Fibroblast of lung (primary cell): ENCODE data around the gene NR1H4. TPM values are rescaled to one million over a fixed set of nuclear protein-coding genes. Genes with fewer than 3 reads are reported as not detected.
"Not testable (repeated sequence)": the region's sequence is repeated elsewhere in the genome, so short reads cannot be mapped to it uniquely, and the experiment has no call there.

Experiments
- DNase-seq, 2 donors: peaks; one replicate each; pipeline versions ENCODE4 v3.0.0 to v3.0.0-alpha.2; 2010; ENCODE audit warnings: low read depth in 2 of 2
- H2AFZ ChIP-seq: 2 replicates; pipeline ENCODE4 v1.5.1; 2012; ENCODE audit warnings: low read length, control low read depth, inconsistent platforms
- H3K27ac ChIP-seq: 2 replicates; pipeline ENCODE4 v1.5.1; 2011; ENCODE audit warnings: low read length, control low read depth; ENCODE audit not compliant: insufficient read depth
- H3K27me3 ChIP-seq: 2 replicates; pipeline ENCODE4 v1.5.1; 2011; ENCODE audit warnings: mild to moderate bottlenecking, low read length; ENCODE audit not compliant: control insufficient read depth, insufficient read depth
- H3K36me3 ChIP-seq: 2 replicates; pipeline ENCODE4 v1.5.1; 2011; ENCODE audit warnings: low read length; ENCODE audit not compliant: control insufficient read depth, insufficient read depth
- H3K4me1 ChIP-seq: 2 replicates; pipeline ENCODE4 v1.5.1; 2011; ENCODE audit warnings: low read length; ENCODE audit not compliant: control insufficient read depth, insufficient read depth; ENCODE audit errors: extremely low read depth
- H3K4me2 ChIP-seq: 2 replicates; pipeline ENCODE4 v1.5.1; 2011; ENCODE audit warnings: low read length, control low read depth; ENCODE audit not compliant: insufficient read depth; ENCODE audit errors: extremely low read depth
- H3K4me3 ChIP-seq, 4 experiments: fragments of 200-600 bp in 1 of 4; sonication (generic) in 1 of 4; replicated peaks in 1 of 4; 2 replicates each; pipeline ENCODE4 v1.5.1; 2011 to 2016; ENCODE audit warnings: low read length in 4 of 4, low read depth in 3 of 4, mild to moderate bottlenecking in 3 of 4, control low read depth in 2 of 4, inconsistent platforms in 1 of 4, mixed read lengths in 1 of 4; ENCODE audit not compliant: insufficient read depth in 1 of 4; ENCODE audit errors: control extremely low read depth in 1 of 4
- H3K79me2 ChIP-seq: 2 replicates; pipeline ENCODE4 v1.5.1; 2012; ENCODE audit warnings: mild to moderate bottlenecking, low read length, inconsistent platforms; ENCODE audit not compliant: control insufficient read depth, insufficient read depth
- H3K9ac ChIP-seq: 2 replicates; pipeline ENCODE4 v1.5.1; 2011; ENCODE audit warnings: mild to moderate bottlenecking, low read length, control low read depth; ENCODE audit not compliant: insufficient read depth
- H3K9me3 ChIP-seq: 2 replicates; pipeline ENCODE4 v1.5.1; 2012; ENCODE audit warnings: low read depth, low read length; ENCODE audit not compliant: control insufficient read depth, insufficient read depth
- H4K20me1 ChIP-seq: 2 replicates; pipeline ENCODE4 v1.5.1; 2011; ENCODE audit warnings: low read length; ENCODE audit not compliant: control insufficient read depth, insufficient read depth; ENCODE audit errors: extremely low read depth
- EZH2 ChIP-seq: IDR thresholded peaks from 2 replicates; pipeline ENCODE4 v1.5.1; 2012; ENCODE audit warnings: low read length, control low read depth, mild to moderate bottlenecking; ENCODE audit errors: missing control alignments
- polyA plus RNA-seq, 2 donors: library from polyadenylated mRNA; depleted of rRNA in 1 of 2; stranded (reverse) in 1 of 2; unstranded in 1 of 2; fragments of >200 nt; gene quantifications; 2 replicates each; pipeline ENCODE4 v1.2.1, GENCODE V29; 2011 to 2012; ENCODE audit warnings: missing spikeins in 1 of 2
- total RNA-seq: library from RNA; depleted of rRNA; stranded (reverse); fragments of >200 nt; gene quantifications from 2 replicates; pipeline ENCODE4 v1.2.1, GENCODE V29; 2014
- TF ChIP-seq, protein P1 (sequence below), 2 donors: IDR thresholded peaks in 1 of 2; conservative IDR thresholded peaks in 1 of 2; 1 replicate in 1 of 2; 2 replicates in 1 of 2; pipeline ENCODE4 v1.5.1; 2011 to 2012; ENCODE audit warnings: low read length in 2 of 2, control low read depth in 1 of 2, inconsistent platforms in 1 of 2, low read depth in 1 of 2, mild to moderate bottlenecking in 1 of 2

NR1H4 gene
- total and polyA plus RNA-seq, 2 donors (not counting 1 experiment from before 2014, with no cell fraction given): not detected

- no peak for DNase-seq
- Histone ChIP-seq H3K4me1 (no peaks in the 10 kb centered on the region), H3K9ac (no peak overlapping the region), H3K4me2 (no peak overlapping the region), H3K36me3 (no peaks in the 10 kb centered on the region), H4K20me1 (no peaks in the 10 kb centered on the region), H3K27ac (no peak overlapping the region), H3K4me3 (no peak overlapping the region), H3K9me3 (no peaks in the 10 kb centered on the region), H3K27me3 (no peaks in the 10 kb centered on the region), H2AFZ (no peak overlapping the region), H3K79me2 (no peaks in the 10 kb centered on the region)
- TF ChIP-seq, protein P1, sequence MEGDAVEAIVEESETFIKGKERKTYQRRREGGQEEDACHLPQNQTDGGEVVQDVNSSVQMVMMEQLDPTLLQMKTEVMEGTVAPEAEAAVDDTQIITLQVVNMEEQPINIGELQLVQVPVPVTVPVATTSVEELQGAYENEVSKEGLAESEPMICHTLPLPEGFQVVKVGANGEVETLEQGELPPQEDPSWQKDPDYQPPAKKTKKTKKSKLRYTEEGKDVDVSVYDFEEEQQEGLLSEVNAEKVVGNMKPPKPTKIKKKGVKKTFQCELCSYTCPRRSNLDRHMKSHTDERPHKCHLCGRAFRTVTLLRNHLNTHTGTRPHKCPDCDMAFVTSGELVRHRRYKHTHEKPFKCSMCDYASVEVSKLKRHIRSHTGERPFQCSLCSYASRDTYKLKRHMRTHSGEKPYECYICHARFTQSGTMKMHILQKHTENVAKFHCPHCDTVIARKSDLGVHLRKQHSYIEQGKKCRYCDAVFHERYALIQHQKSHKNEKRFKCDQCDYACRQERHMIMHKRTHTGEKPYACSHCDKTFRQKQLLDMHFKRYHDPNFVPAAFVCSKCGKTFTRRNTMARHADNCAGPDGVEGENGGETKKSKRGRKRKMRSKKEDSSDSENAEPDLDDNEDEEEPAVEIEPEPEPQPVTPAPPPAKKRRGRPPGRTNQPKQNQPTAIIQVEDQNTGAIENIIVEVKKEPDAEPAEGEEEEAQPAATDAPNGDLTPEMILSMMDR (conservative IDR thresholded peaks at IDR 0.05 in 1 of 2, IDR thresholded peaks at IDR 0.05 in 1 of 2; ENCODE audit: low read depth in 1 of 2, low read length in 2 of 2): no peak
- no peak for TF ChIP-seq EZH2
These were observed 128.0 kb downstream of the NR1H4 start for GRCh38 chr12:100601626-100602025.

- H3K27me3 ChIP-seq, H3K9ac ChIP-seq, H3K9me3 ChIP-seq, H4K20me1 ChIP-seq, H3K4me2 ChIP-seq, H3K79me2 ChIP-seq, DNase-seq, H2AFZ ChIP-seq, H3K4me3 ChIP-seq, H3K4me1 ChIP-seq, H3K27ac ChIP-seq, H3K36me3 ChIP-seq: not testable (repeated sequence)
These were observed 129.3 kb downstream of the NR1H4 start for GRCh38 chr12:100602997-100603396.

DNA sequence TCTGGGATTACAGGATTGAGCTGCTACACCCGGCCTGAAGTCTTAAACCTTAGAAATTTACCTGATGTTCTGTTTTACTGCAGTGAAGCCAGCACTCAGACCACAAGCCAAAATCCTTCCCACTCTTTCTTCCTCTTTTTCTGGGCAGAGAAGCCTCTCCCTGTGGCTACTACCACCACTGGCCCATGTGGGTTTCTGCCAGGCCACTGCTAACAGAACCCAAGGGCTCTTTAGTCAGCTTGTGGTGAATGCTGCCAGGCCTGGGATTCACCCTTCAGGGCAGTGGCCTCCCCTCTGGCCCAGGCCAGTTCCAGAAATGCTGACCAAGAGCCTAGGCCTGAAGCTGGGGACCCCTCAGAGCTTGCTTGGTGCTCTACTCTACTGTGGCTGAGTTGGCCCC is 135.1 kb downstream of the NR1H4 start:
- Histone ChIP-seq H3K4me2 (no peak overlapping the region), H3K27ac (no peak overlapping the region)

More for the DNA sequence above, 135.1 kb downstream of the NR1H4 start:
- H3K79me2 ChIP-seq: peaks cover 8% of the 10 kb centered on the region
- H3K9me3 ChIP-seq: no peaks in the 10 kb centered on the region
- no peak overlapping the region for H2AFZ ChIP-seq
- no peaks in the 10 kb centered on the region for H3K27me3 ChIP-seq
- DNase-seq: no peak
- no peaks in the 10 kb centered on the region for H4K20me1 ChIP-seq
- H3K4me1 ChIP-seq: no peaks in the 10 kb centered on the region
- no peak for TF ChIP-seq EZH2
- TF ChIP-seq, protein P1 (conservative IDR thresholded peaks at IDR 0.05 in 1 of 2, IDR thresholded peaks at IDR 0.05 in 1 of 2; ENCODE audit: low read depth in 1 of 2, low read length in 2 of 2): no peak
- peaks cover 2% of the 10 kb centered on the region for H3K36me3 ChIP-seq
- no peak overlapping the region for H3K4me3 ChIP-seq
- no peak overlapping the region for H3K9ac ChIP-seq
